NCI-H748 treated with DMSO at 0.1 percent for 48 hours (cell line): ENCODE data around the gene ASCC3.
A peak's percentile ranks its signal among the peaks of the same experiment; 100 is the strongest.
"Not testable (repeated sequence)": the region's sequence is repeated elsewhere in the genome, so short reads cannot be mapped to it uniquely, and the experiment has no call there.

ENCODE experiments used
- DNase-seq: peaks from one replicate; lab custom pipeline; 2025; lab: John Stamatoyannopoulos, UW

The ASCC3 gene, protein sequence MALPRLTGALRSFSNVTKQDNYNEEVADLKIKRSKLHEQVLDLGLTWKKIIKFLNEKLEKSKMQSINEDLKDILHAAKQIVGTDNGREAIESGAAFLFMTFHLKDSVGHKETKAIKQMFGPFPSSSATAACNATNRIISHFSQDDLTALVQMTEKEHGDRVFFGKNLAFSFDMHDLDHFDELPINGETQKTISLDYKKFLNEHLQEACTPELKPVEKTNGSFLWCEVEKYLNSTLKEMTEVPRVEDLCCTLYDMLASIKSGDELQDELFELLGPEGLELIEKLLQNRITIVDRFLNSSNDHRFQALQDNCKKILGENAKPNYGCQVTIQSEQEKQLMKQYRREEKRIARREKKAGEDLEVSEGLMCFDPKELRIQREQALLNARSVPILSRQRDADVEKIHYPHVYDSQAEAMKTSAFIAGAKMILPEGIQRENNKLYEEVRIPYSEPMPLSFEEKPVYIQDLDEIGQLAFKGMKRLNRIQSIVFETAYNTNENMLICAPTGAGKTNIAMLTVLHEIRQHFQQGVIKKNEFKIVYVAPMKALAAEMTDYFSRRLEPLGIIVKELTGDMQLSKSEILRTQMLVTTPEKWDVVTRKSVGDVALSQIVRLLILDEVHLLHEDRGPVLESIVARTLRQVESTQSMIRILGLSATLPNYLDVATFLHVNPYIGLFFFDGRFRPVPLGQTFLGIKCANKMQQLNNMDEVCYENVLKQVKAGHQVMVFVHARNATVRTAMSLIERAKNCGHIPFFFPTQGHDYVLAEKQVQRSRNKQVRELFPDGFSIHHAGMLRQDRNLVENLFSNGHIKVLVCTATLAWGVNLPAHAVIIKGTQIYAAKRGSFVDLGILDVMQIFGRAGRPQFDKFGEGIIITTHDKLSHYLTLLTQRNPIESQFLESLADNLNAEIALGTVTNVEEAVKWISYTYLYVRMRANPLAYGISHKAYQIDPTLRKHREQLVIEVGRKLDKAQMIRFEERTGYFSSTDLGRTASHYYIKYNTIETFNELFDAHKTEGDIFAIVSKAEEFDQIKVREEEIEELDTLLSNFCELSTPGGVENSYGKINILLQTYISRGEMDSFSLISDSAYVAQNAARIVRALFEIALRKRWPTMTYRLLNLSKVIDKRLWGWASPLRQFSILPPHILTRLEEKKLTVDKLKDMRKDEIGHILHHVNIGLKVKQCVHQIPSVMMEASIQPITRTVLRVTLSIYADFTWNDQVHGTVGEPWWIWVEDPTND (N-terminal part only)

DNA sequence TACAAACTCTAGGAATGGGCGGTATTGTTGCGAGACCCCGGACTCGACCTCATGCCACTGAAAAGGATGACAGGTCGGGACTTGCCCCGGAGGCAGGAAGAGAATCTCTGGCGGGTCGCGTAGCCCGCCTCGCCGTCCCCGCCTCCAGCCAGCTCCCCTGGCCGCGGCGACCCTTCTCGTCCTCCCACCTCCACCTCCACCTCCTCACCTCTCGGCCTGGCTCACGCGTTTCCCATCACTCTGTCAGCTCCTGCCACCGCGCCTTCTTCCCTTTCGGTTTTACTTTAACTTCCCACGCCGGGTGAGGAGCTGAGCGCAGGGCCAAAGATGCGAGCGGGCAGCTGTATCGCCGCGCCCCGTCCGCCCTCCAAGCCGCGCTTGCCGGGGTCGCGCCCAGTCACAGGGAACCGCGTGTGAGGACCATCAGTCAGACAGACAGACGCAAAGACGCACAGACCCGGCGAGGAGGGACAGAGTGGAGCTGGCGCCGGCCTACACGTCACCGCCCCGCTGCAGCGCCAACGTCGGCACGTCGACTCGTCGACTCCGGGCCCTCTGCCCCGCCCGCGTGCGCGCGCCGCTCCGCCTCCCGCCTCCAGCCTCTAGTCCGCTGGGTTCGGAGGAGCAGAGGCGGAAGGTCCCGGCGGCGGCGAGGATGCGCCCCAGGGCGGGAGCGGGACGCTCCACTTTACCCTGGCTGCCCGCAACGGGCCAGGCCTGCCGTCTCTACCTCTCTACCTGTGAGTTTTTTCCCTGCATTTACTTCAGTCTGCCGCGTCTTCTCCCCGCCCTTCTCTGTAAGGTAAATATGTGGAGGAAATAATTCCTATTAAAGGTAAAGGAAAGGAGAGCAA, at the start of gene ASCC3:
Gene ASCC3, minus strand, starts transcription at position 477 of the 854 bp plus-strand sequence. CDS start 13,332 bp downstream, outside the sequence.
- DNase-seq, result peak; percentile 78

DNA sequence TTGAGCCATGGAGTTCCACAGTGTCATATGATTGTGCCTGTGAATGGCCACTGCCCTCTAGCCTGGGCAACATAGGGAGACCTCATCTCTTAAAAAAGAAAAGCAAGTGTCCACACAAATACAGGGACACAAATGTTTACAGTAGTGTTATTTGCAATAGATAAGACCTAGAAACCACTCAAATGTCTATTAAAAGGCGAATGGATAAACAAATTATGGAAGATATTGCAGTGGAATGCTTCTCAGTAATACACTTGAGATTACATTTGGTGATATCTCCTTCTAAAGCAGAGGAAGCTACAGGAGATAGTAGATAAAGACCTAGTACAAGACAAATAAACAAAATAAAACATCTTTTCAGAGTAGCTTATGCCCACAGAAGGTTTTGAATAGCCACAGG, 44.6 kb upstream of the ASCC3 start:
- DNase-seq, result no peak

- DNase-seq, result no peak
These were observed 43.6 kb upstream of the ASCC3 start for GRCh38 chr6:100924534-100925227.

- DNase-seq, result no peak
These were observed 42.5 kb upstream of the ASCC3 start for GRCh38 chr6:100923481-100924165.

DNA sequence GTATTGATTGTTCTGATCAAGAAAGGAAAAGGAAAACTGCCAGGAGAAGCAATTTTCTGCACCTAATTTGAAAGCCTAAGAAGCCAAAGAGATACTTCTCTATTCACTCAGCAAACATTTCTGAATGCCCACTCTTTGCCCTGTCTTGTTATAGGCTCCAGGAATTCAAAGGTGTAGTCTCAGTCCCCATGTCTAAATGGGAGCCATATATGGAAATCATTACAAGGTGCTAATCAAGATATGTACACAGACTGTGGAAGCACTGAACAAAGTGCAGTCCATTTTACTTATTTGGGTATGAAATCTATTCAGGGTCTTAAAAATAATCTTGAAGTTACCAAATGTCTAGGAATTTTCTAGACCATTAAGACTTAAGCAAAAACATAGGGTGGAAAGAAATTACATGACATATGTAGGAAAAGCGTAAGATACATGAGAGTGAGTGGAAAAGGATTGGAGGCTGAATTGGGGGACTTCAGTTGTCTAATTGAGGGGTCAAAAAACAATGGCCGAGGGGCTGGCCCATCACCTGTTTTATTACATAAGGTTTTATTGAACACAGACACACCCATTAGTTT, 39.0 kb upstream of the ASCC3 start:
- DNase-seq, result no peak

GRCh38 chr6:100918152-100918551, 37.0 kb upstream of the ASCC3 start:
- no peak for DNase-seq

DNA sequence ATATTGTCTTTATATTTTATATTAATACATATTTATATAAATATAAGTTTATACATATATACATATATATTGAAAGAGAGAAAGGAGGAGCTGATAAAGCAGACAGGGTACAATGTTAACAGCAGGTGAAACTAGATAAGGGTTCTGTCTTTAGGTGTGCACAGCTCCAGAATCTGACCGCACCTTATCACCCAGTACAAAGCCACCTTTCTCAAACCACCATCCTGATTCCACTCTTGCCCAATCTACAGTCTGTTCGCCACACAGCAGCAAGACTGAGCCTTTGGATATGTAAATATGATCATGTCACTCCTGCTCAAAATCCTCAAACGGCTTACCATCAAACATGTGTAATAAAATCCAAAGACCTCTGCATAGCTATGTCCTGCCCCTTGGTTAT, 34.7 kb upstream of the ASCC3 start:
- no peak for DNase-seq

- DNase-seq, result no peak
These were observed 32.5 kb upstream of the ASCC3 start for GRCh38 chr6:100913400-100914276.

- DNase-seq, result no peak
These were observed 25.2 kb upstream of the ASCC3 start for GRCh38 chr6:100906325-100906724.

GRCh38 chr6:100905067-100905466, 23.9 kb upstream of the ASCC3 start:
- no peak for DNase-seq

DNA sequence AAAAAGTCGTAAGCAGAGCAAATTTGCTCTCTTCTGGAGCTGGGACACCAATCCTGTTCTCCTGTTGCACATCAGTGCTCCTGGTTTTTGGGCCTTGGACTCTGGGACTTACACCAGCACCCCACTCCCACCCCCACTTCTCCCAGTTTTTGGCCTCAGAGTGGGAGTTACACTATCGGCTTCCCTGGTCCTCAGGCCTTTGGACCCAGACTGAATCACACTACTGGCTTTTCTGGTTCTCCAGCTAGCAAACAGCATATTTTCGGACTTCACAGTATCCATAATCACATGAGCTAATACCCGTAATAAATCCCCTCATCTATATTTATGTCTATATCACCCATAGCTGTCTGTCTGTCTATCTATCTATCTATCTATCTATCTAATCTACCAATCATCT, 23.2 kb upstream of the ASCC3 start:
- DNase-seq, result no peak

- DNase-seq, result no peak
These were observed 20.5 kb upstream of the ASCC3 start for GRCh38 chr6:100901582-100901981.

DNA sequence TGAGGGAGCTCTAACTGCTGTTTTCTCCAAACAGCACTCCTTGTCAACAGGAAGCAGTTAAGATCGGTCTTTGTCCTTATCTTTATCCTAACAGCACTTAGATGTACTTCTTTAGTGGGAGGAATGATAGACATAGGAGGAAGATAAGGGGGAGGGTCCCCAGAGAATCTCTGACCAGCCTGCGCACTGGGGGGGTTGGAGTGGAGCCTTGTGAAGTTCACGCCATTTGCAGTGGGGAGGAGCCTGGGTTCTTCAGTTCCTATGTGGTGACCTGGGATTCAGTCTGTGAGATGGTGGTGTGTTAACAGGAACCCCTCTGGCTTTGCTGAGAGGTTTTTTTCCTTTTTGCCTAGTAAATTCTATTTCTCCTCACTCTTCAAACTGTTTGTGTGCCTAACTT, 18.1 kb upstream of the ASCC3 start:
- no peak for DNase-seq

GRCh38 chr6:100897671-100898070, 16.5 kb upstream of the ASCC3 start:
- no peak for DNase-seq

DNA sequence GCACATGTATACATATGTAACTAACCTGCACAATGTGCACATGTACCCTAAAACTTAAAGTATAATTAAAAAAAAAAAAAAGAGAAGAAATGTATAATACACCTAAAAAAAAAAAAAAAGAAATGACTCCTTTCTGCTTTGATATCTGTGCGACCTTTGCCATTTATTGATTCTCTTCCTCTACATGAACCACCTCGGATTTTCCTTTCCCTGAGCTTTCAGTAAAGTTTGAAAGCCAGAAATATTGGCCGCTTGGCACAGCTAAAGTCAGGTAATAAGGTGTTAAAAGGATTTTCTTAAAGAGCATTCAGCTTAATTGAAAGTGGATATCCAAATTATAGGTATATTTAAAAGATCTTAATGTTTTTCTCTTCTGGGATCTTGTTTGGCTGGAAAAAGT, 12.6 kb upstream of the ASCC3 start:
- no peak for DNase-seq

DNA sequence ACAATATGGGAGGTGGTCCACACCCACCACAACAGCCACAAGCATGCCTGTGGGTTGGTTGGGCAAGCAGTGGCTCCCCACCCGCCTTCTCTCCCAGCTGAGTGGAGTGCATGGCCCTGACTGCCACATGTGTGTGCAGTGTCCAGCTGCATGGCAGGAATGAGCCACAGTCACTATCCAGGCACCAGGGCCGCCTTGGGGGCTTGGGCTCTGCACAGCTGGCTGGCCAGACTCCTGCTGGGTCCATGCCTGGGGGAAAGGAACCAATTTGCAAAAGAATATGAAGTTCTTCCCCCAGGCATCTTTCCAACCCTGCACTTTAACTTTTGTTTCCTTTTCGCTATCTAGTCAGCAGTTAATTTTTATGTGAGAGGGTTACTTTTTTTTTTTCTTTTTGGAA, 11.6 kb upstream of the ASCC3 start:
- DNase-seq, result no peak

DNA sequence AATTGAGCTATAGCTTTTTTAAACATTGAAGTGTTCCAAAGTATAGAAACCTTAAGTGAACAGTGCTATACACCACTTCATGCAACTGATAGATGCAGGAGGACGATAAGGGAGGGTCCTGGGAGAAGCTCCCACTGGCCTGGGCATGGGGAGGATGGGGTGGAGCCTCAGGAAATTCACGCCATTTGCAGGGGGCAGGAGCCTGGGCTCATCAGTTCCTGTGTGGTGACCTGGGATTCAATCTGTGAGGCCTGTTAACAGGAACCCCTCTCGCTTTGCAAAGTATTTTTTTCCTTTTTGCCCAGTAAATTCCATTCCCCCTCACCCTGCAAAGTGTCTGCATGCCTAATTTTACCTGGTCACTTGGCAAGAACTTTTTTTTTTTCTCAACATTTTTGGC, 11.0 kb upstream of the ASCC3 start:
- no peak for DNase-seq

- no peak for DNase-seq
These were observed 9.9 kb upstream of the ASCC3 start for GRCh38 chr6:100891079-100891478.

DNA sequence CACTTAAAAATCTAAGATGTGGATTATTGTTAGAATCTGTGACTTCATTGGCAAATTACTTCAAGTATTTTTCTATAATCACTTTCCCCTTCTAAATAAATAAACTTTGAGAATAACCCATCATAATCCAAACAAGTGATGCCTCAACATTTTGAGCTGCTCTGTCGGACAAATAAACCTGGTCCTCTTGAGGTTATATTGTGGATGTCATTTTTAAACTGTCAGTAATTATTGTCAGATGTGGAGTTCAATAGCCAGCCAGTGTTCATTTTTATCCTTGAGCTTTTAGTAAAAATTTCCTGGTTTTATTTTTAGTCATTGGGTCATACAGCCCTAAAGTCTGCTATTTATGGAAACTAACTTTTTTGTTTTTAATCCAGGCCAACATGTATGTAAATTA, 9.5 kb upstream of the ASCC3 start:
- DNase-seq, result not testable (repeated sequence)
